HFFc6 (cell line): Measurements from ENCODE around the gene SLC39A11. TPM values are rescaled to one million over a fixed set of nuclear protein-coding genes. Genes with fewer than 3 reads are reported as not detected.

ENCODE experiments used
- DNase-seq: peaks from one replicate; pipeline ENCODE4 v3.0.0-alpha.2; 2018
- H3K27ac Mint-ChIP-seq: 2 replicates; pipeline ENCODE4 v1.8.0; 2020; ENCODE audit warnings: mild to moderate bottlenecking, mixed read lengths
- H3K27me3 Mint-ChIP-seq: 2 replicates; pipeline ENCODE4 v1.8.0; 2021; ENCODE audit warnings: mild to moderate bottlenecking, moderate library complexity, mixed read lengths; ENCODE audit not compliant: insufficient read depth
- H3K36me3 Mint-ChIP-seq: 2 replicates; pipeline ENCODE4 v1.8.0; 2021; ENCODE audit warnings: low read depth, mixed read lengths
- H3K4me1 Mint-ChIP-seq: 2 replicates; pipeline ENCODE4 v1.8.0; 2020; ENCODE audit warnings: low read depth, mixed read lengths
- H3K4me3 Mint-ChIP-seq: 2 replicates; pipeline ENCODE4 v1.8.0; 2020; ENCODE audit warnings: mild to moderate bottlenecking, moderate library complexity, mixed read lengths
- H3K9me3 Mint-ChIP-seq: 2 replicates; pipeline ENCODE4 v1.8.0; 2020; ENCODE audit warnings: mild to moderate bottlenecking, mixed read lengths
- total RNA-seq, 6 experiments: library from RNA; stranded (reverse); fragmentation: NEBNext Ultra II Directional; extraction: Animal tissue kit (Norgen Biotek cat#: 25700); gene quantifications; 2 replicates in 1 of 6; 3 replicates in 5 of 6; pipeline ENCODE4 v1.2.3, GENCODE V29; 2021
- TF ChIP-seq, protein P1 (sequence below): fragments of 200-600 bp; sonication (generic); IDR thresholded peaks from 2 replicates; pipeline ENCODE4 v1.5.0; 2021; ENCODE audit warnings: antibody characterized with exemption, mild to moderate bottlenecking

Gene SLC39A11
- total RNA-seq, 6 experiments from 2014 or later: 29.7 to 40.6 (median 34.9) TPM

DNA sequence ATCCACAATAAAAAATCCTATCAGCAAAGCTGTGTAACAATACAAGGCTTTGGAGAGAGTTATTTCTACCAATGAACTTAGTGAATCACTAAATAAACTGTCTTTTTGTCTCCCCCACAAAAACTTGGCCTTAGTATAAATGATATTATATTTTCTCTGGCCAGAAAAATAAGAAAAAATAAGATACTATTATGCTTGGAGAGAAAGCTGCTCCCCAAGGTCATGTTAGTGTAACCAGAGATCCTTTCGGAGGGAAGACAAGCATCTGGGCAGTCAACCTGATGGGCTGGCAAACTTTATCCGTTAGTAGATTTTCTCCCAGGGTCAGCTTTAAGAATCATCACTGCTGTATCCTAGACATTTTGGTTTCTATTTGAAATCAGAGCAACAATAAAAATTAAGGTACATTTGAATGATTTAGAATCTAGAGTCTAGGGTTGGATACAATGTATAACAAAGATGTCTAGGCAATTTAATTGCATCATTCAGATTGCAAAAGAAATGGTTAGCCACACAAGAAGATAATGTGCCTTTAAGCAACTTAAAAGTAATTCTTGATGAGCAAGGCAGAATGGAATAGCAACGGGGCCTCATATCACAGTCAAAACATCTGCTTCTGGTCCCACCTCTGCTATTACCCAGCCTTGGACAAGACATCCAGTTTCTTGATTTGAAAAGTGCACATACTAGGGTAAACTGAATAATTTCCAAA is 280.4 kb downstream of the SLC39A11 start:
- Mint-ChIP-seq H3K27me3 (peaks cover 2% of the 10 kb centered on the region; the same call in 1 of the 2 replicates), H3K27ac (no peak overlapping the region), H3K4me3 (no peak overlapping the region), H3K4me1 (peaks cover 11% of the 10 kb centered on the region), H3K9me3 (peaks cover 5% of the 10 kb centered on the region), H3K36me3 (peaks cover 27% of the 10 kb centered on the region)
- no peak for DNase-seq
- TF ChIP-seq, protein P1, sequence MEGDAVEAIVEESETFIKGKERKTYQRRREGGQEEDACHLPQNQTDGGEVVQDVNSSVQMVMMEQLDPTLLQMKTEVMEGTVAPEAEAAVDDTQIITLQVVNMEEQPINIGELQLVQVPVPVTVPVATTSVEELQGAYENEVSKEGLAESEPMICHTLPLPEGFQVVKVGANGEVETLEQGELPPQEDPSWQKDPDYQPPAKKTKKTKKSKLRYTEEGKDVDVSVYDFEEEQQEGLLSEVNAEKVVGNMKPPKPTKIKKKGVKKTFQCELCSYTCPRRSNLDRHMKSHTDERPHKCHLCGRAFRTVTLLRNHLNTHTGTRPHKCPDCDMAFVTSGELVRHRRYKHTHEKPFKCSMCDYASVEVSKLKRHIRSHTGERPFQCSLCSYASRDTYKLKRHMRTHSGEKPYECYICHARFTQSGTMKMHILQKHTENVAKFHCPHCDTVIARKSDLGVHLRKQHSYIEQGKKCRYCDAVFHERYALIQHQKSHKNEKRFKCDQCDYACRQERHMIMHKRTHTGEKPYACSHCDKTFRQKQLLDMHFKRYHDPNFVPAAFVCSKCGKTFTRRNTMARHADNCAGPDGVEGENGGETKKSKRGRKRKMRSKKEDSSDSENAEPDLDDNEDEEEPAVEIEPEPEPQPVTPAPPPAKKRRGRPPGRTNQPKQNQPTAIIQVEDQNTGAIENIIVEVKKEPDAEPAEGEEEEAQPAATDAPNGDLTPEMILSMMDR: no peak

DNA sequence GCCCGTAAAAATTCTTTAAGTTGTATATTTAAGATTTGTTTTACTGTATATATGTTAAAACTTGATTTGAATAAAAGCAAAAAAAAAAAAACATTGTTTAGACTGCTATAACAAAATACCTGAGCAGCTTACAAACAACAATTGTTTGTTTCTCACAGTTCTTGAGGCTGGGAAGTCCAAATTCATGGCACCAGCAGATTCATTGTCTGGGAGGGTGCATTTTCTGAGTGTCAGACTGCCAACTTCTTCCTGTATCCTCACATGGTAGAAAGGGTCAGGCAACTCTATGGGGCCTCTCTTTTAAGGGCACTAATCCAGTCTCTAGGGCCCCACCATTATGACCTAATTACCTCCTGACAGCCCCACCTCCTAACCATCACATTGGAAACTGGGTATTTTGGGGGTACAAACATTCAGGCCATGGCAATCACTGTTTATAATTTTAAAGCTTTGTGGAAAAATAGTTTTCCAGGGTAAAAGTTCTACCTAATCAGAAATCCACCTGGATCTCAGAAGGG is 281.4 kb downstream of the SLC39A11 start:
- peaks cover 17% of the 10 kb centered on the region for H3K4me1 Mint-ChIP-seq
- DNase-seq: no peak
- H3K36me3 Mint-ChIP-seq: peaks cover 23% of the 10 kb centered on the region
- H3K27ac Mint-ChIP-seq: no peak overlapping the region
- TF ChIP-seq, protein P1: no peak
- no peak overlapping the region for H3K4me3 Mint-ChIP-seq
- H3K9me3 Mint-ChIP-seq: peaks cover 5% of the 10 kb centered on the region
- H3K27me3 Mint-ChIP-seq: peaks cover 2% of the 10 kb centered on the region; the same call in 1 of the 2 replicates

DNA sequence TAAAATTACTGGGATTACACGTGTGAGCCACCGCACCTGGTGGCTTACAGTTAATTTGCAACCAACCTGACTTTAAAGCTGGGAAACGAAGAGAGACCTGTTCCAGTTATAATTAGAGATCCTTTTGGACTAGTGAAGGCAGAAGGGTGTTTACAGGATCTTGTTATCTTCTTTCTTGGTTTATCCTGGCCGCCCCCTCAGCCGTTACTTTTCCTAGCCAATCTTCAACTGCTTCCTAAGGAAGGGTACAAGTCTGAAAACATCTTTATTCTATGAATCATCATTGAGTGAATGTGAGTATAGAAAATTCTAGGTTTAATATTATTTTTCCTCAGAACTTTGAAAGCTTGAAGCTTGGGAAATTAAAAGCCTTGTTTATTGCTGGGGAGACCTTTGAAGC is 286.5 kb downstream of the SLC39A11 start:
- Mint-ChIP-seq H3K4me1 (peaks cover 13% of the 10 kb centered on the region), H3K36me3 (peaks cover 7% of the 10 kb centered on the region), H3K27ac (no peak overlapping the region), H3K27me3 (peaks cover 1% of the 10 kb centered on the region; the same call in 1 of the 2 replicates), H3K9me3 (peaks cover 2% of the 10 kb centered on the region), H3K4me3 (no peak overlapping the region)
- no peak for DNase-seq
- TF ChIP-seq, protein P1: no peak

DNA sequence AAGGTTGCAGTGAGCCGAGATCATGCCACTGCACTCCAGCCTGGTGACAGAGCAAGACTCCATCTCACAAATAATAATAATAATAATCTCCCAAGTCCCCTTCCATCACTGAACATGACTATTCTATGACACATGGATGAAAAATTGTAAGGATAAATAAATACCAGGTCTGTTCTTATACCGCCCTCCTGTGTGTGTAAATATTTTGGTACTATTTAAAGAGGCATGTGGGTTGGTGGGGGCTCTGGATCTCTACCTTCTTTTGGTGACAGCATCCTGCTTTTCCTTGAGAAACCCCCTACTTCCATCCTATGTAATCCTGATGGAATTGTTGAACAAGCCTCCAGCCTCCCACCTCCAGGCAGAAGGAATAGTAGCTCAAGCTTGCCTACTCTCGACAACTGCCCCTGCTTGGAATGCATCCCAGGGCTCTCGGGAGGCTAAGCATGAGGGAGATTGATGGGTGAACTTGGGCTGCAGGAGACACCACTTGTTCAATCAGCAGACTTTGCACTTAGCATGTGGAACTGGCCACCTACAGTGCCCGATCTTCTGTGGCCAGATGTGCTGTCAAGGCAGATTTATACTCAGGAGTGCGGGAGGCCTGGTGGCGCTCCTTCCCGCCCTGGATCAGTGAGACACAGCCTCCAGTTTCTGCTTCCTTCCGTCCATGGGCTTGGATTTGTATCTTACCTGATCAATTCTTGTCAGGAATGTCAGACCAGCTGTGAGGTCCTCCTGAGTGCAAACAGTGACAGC is 287.4 kb downstream of the SLC39A11 start:
- DNase-seq: no peak
- no peak overlapping the region for H3K27ac Mint-ChIP-seq
- TF ChIP-seq, protein P1: no peak
- H3K4me1 Mint-ChIP-seq: peaks cover 13% of the 10 kb centered on the region
- no peak overlapping the region for H3K4me3 Mint-ChIP-seq
- H3K27me3 Mint-ChIP-seq: peaks cover 1% of the 10 kb centered on the region; the same call in 1 of the 2 replicates
- peaks cover 15% of the 10 kb centered on the region for H3K36me3 Mint-ChIP-seq
- H3K9me3 Mint-ChIP-seq: peaks cover 11% of the 10 kb centered on the region

DNA sequence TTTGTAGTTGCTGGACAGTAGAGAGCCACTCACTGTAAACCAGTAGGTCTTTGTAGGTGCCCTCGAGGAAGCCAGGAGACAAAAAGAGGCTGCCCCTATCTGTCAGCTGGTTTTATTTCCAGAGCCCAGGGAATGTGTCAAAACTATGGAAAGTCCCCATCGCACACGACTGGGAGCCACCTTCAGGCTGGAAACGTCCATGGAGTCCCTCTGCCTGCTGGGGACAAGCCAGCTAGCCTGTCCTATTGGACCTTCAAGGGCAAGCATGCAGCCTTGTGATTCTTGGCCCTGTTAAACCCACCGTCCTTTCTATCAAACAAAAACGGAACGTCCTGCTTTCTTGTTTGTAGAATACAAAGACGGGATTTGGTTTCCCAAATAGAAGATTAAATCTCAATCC is 289.8 kb downstream of the SLC39A11 start:
- H3K27ac Mint-ChIP-seq: no peak overlapping the region
- peaks cover 37% of the 10 kb centered on the region for H3K36me3 Mint-ChIP-seq
- H3K4me3 Mint-ChIP-seq: no peak overlapping the region
- peaks cover 32% of the 10 kb centered on the region for H3K9me3 Mint-ChIP-seq
- DNase-seq: no peak
- TF ChIP-seq, protein P1: no peak
- H3K27me3 Mint-ChIP-seq: peaks cover 3% of the 10 kb centered on the region
- H3K4me1 Mint-ChIP-seq: peaks cover 13% of the 10 kb centered on the region
